Caco-2 (cell line): Measurements from ENCODE around the gene REV3L. TPM values are rescaled to one million over a fixed set of nuclear protein-coding genes. Genes with fewer than 3 reads are reported as not detected.

ENCODE experiments used
- BruUV-seq: library from RNA; stranded (reverse); fragments of 400-500 nt; replicated peaks from 2 replicates; lab custom pipeline; 2021; lab: Mats Ljungman, UMichigan
- CTCF ChIA-PET: fragments of 300-600 bp; sonication (Branson Sonifier 250); formaldehyde crosslinking; loops from one replicate; lab custom pipeline; 2022; ENCODE audit warnings: antibody characterized with exemption; lab: Charles Lee
- POLR2A ChIA-PET: fragments of 300-600 bp; sonication (Branson Sonifier 250); formaldehyde crosslinking; loops from one replicate; lab custom pipeline; 2022; ENCODE audit warnings: antibody characterized with exemption; lab: Charles Lee
- DNase-seq, 2 experiments: peaks; one replicate each; pipeline versions ENCODE4 v3.0.0 to v3.0.0-alpha.2; 2020 to 2022
- H3K27me3 ChIP-seq: replicated peaks from 2 replicates; pipeline ENCODE4 v1.6.0; 2011; ENCODE audit warnings: low read length; ENCODE audit not compliant: control insufficient read depth, insufficient read depth
- H3K36me3 ChIP-seq: 2 replicates; pipeline ENCODE4 v1.5.1; 2011; ENCODE audit warnings: low read length; ENCODE audit not compliant: control insufficient read depth, insufficient read depth
- H3K4me1 ChIP-seq: fragments of 250-450 bp; sonication (Bioruptor Pico); 2 replicates; pipeline ENCODE4 v1.5.1; 2020; ENCODE audit warnings: mild to moderate bottlenecking
- H3K4me3 ChIP-seq: 2 replicates; pipeline ENCODE4 v1.5.1; 2011; ENCODE audit warnings: low read depth, mild to moderate bottlenecking, control low read depth, low read length
- H3K9me3 ChIP-seq: fragments of 250-450 bp; sonication (Bioruptor Pico); 2 replicates; pipeline ENCODE4 v1.5.1; 2020; ENCODE audit warnings: mild to moderate bottlenecking, moderate library complexity
- H3K27ac Mint-ChIP-seq: one replicate; pipeline ENCODE4 v1.8.0; 2022; ENCODE audit warnings: mixed read lengths; ENCODE audit not compliant: unreplicated experiment
- H3K27me3 Mint-ChIP-seq: one replicate; pipeline ENCODE4 v1.8.0; 2022; ENCODE audit warnings: mixed read lengths; ENCODE audit not compliant: insufficient read depth, unreplicated experiment
- H3K36me3 Mint-ChIP-seq: one replicate; pipeline ENCODE4 v1.8.0; 2022; ENCODE audit warnings: mild to moderate bottlenecking, mixed read lengths; ENCODE audit not compliant: insufficient read depth, unreplicated experiment
- H3K4me1 Mint-ChIP-seq: one replicate; pipeline ENCODE4 v1.8.0; 2022; ENCODE audit warnings: low read depth, mixed read lengths; ENCODE audit not compliant: unreplicated experiment
- H3K4me3 Mint-ChIP-seq: one replicate; pipeline ENCODE4 v1.8.0; 2022; ENCODE audit warnings: mild to moderate bottlenecking, moderate library complexity, mixed read lengths; ENCODE audit not compliant: unreplicated experiment
- H3K9me3 Mint-ChIP-seq: one replicate; pipeline ENCODE4 v1.8.0; 2022; ENCODE audit warnings: mixed read lengths; ENCODE audit not compliant: unreplicated experiment
- CTCF ChIP-seq, 2 experiments: fragments of 200-600 bp in 1 of 2; IDR thresholded peaks; 1 replicate in 1 of 2; 2 replicates in 1 of 2; pipeline versions ENCODE4 v1.5.1 to v1.8.0; 2011 to 2022; ENCODE audit warnings: antibody characterized with exemption in 1 of 2, control low read depth in 1 of 2, inconsistent platforms in 1 of 2, low read depth in 1 of 2, low read length in 1 of 2, mild to moderate bottlenecking in 1 of 2, moderate library complexity in 1 of 2; ENCODE audit not compliant: insufficient read depth in 1 of 2, severe bottlenecking in 1 of 2, unreplicated experiment in 1 of 2
- intact Hi-C: fragments of 100-400 bp; cut with micrococcal nuclease; formaldehyde crosslinking; loops from one replicate; pipeline ENCODE4 v1.10.0; 2022; ENCODE audit not compliant: unreplicated experiment
- total RNA-seq: library from RNA; stranded (reverse); gene quantifications from 2 replicates; pipeline ENCODE4 v1.2.3, GENCODE V29; 2022

REV3L gene
- total RNA-seq, 1 experiment from 2014 or later, result 22.2 TPM

GRCh38 chr6:111379831-111380230 is 103.2 kb downstream of the REV3L start:
- CTCF ChIA-PET, result no interaction called here

GRCh38 chr6:111379302-111379701 is 103.7 kb downstream of the REV3L start:
- Mint-ChIP-seq H3K27me3 (no peaks in the 10 kb centered on the region), H3K4me3 (no peak overlapping the region), H3K27ac (no peak overlapping the region), H3K9me3 (no peaks in the 10 kb centered on the region), H3K4me1 (no peaks in the 10 kb centered on the region), H3K36me3 (peaks cover 32% of the 10 kb centered on the region)
- no peak for TF ChIP-seq CTCF (IDR thresholded peaks at IDR 0.05; ENCODE audit: insufficient read depth in 1 of 2, low read depth in 1 of 2, low read length in 1 of 2, severe bottlenecking in 1 of 2, unreplicated experiment in 1 of 2)
- Histone ChIP-seq H3K4me3 (no peak overlapping the region), H3K4me1 (no peaks in the 10 kb centered on the region), H3K9me3 (no peaks in the 10 kb centered on the region), H3K36me3 (peaks cover 2% of the 10 kb centered on the region; the same call in 1 of the 2 replicates), H3K27me3 (no peaks in the 10 kb centered on the region)
- no TSS peak for BruUV-seq
- no peak for DNase-seq
- ChIA-PET CTCF (no interaction called here), POLR2A (no interaction called here)
- intact Hi-C loops, result no loop called here

More at GRCh38 chr6:111379831-111380230, 103.2 kb downstream of the REV3L start:
- Histone ChIP-seq H3K36me3 (peaks cover 2% of the 10 kb centered on the region; the same call in 1 of the 2 replicates), H3K4me3 (no peak overlapping the region), H3K9me3 (no peaks in the 10 kb centered on the region), H3K4me1 (no peaks in the 10 kb centered on the region), H3K27me3 (no peaks in the 10 kb centered on the region)
- POLR2A ChIA-PET, result no interaction called here
- Mint-ChIP-seq H3K36me3 (peaks cover 31% of the 10 kb centered on the region), H3K4me3 (no peak overlapping the region), H3K9me3 (no peaks in the 10 kb centered on the region), H3K27ac (no peak overlapping the region), H3K27me3 (no peaks in the 10 kb centered on the region), H3K4me1 (no peaks in the 10 kb centered on the region)
- TF ChIP-seq CTCF (IDR thresholded peaks at IDR 0.05; ENCODE audit: insufficient read depth in 1 of 2, low read depth in 1 of 2, low read length in 1 of 2, severe bottlenecking in 1 of 2, unreplicated experiment in 1 of 2), result no peak
- no peak for DNase-seq
- intact Hi-C loops, result no loop called here
- BruUV-seq, result no TSS peak

GRCh38 chr6:111377558-111378120 is 105.4 kb downstream of the REV3L start:
- TF ChIP-seq CTCF (IDR thresholded peaks at IDR 0.05; ENCODE audit: insufficient read depth in 1 of 2, low read depth in 1 of 2, low read length in 1 of 2, severe bottlenecking in 1 of 2, unreplicated experiment in 1 of 2), result no peak
- POLR2A ChIA-PET, result no interaction called here
- no peaks in the 10 kb centered on the region for H3K27me3 Mint-ChIP-seq

More at GRCh38 chr6:111377558-111378120, 105.4 kb downstream of the REV3L start:
- Mint-ChIP-seq H3K36me3 (peaks cover 42% of the 10 kb centered on the region), H3K9me3 (no peaks in the 10 kb centered on the region), H3K4me1 (no peaks in the 10 kb centered on the region), H3K27ac (no peak overlapping the region), H3K4me3 (no peak overlapping the region)
- DNase-seq, result no peak
- intact Hi-C loops, result no loop called here
- H3K4me3 ChIP-seq, result no peak overlapping the region
- peaks cover 2% of the 10 kb centered on the region; the same call in 1 of the 2 replicates for H3K36me3 ChIP-seq
- no TSS peak for BruUV-seq
- no peaks in the 10 kb centered on the region for H3K9me3 ChIP-seq
- no peaks in the 10 kb centered on the region for H3K27me3 ChIP-seq
- CTCF ChIA-PET, result no interaction called here
- H3K4me1 ChIP-seq, result no peaks in the 10 kb centered on the region
